Activated CD4-positive, alpha-beta T cell treated with anti-CD3 and anti-CD28 coated beads for 48 hours (primary cell): ENCODE measurements around the gene ECE1.

Experiments
- DNase-seq: peaks from one replicate; pipeline ENCODE4 v3.0.0-alpha.2; 2020

The ECE1 gene

DNA sequence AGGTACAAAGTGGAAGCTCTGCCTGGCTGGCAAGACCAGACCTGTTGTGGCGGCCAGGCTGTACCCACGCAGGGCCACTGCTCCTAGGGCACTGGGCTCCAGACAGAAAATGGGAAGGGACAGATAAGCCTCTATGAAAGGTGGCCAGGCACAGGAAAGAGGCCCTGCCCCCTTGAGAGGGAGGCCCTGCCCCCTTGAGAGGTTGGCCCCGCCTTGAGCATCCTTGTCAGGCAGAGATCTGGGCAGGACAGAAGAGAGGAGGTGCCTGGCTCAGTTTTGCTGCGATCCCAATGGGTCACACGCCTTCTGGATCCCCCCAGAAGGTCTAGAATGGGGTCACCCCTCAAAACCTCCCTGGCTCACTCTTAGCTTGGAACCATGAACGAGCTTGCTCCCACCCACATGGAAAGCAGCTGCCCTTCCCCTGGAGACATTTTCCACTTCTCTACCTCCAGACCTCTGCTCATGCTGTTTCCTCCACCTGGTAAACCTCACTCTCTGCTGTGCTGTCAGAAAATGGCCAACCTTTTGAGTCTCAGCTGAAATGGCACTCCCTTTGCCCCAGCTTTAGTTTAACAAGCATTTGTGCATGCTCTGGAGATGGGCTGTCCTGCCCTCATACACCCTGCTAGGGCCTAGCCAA lies 17.5 kb upstream of the ECE1 start:
- peak; percentile 52 for DNase-seq

DNA sequence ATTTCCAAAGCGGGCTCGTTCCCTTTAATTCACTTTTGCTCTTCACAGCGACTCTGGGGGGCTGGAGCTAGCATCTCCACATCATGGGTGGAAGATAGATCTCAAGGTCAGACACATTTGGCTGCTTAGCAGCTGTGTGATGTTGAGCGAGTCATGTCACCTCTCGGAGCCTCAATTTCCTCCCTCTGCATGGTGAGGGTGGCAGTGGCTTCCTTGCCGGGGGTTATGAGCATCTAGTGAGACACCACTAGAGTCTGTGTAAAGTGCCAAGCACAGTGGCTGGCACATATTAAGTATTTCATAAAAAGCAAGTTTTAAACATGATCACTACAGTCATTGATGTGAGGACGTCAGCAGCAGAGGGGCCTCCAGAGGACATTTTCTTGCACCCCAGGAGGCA lies 16.9 kb upstream of the ECE1 start:
- DNase-seq = no peak

DNA sequence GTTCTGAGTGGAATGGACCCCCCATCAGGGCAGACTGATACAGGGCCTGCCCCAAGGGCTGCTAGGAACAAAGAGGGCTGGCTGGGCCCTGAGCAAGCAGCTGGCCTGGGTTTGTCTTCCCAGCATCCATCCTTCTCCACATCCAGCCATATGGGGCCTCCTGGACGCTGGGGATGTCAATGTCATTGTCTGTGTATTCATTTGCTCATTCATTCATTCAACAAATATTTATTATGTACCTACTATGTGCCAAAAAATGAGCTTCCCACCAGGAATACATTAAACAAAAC lies 15.6 kb upstream of the ECE1 start:
- no peak for DNase-seq

DNA sequence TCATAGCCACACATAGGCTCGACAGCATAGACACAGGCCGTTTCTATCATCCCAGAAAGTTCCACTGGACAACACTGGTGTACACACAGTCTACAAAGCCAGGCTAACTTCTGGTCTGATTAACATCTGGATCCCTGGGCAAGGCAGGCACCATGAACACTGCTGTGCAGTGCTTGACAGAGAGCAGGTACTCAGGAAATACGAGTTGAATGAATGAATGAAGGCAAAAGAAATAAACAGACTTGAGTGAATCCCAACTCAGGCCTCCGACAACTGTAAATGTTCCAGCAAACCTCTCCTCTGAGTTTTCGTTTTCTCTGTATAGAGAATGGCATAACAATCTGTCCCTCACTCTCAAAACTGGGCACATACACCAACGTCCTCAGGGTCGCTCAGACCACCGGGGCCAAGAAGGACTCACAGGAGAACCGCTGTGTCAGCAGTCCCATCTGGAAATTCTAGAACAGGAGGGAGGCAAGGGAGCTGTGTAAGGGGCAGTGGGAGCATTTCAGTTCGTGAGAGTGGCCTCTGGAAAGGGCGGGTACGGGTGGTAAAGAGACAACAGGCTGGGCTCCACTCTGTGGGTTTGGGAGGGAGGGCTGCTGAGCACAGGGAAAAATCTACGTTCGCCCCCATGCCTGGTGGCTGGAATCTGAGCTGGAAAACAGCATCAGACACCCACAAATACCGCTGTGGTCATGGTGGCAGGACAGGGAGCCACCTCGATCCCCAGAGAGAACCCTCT lies 15.1 kb upstream of the ECE1 start:
- DNase-seq = no peak

DNA sequence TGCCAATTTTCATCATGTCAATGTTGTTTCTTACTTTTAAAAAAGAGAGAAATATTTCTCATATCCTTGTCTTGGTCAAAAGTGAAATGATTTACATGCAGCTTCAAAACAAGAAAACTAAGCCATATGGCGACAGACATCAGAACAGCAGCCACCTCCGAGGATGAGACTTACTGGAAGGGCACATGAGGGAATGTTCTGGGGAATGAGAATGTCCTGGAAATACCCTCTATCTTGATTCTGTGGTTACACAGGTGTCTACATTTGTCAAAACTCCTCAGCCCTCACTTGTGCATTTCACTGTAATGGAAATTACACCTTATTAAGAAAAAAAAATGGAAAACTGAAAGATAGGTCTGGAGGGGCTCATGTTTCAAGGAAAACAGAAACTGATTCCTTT lies 14.2 kb upstream of the ECE1 start:
- DNase-seq = no peak

DNA sequence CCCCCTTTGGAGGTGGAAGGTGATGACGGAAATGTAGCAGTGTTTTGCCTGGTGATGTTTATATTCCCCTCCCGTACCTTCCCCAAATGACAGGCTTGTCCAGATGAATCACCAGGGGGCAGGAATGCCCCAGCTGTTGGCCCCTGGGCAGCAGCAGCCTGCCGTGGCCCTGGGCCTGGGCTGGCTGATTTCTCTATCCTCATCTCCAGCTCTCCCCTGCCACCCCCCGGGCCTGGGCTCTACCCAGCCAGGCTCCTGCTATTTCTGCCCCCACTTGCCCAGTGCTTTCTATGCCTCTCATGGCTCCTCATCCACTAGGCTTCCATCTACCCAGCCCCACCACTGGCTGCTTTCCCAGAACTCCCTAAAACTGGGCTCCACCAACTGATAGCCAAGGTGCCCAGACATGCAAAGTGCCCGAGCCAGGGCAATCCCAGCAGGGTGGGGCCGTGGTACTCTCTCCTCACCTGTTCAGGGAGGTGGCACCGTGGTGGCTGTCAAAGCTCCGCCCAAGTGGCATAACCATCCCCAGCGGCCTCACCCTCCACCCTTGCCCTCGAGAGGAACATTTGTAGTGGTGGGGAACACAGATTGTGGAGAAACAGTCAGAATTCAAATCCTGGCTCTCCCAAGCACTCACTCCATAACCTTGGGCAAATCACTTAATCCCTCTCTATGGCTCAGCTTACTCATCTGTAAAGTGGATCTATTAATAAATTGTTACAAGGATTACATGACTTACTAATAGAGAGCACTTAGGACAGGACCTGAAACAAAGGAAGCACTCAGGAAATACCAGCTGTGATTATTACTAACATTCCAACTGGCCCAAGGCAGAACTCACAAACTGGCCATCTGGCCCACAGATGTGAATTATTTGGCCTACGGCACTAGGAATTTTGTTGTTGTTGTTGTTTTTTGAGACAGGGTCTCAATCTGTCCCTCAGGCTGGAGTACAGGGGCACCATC lies 12.8 kb upstream of the ECE1 start:
- DNase-seq = no peak

DNA sequence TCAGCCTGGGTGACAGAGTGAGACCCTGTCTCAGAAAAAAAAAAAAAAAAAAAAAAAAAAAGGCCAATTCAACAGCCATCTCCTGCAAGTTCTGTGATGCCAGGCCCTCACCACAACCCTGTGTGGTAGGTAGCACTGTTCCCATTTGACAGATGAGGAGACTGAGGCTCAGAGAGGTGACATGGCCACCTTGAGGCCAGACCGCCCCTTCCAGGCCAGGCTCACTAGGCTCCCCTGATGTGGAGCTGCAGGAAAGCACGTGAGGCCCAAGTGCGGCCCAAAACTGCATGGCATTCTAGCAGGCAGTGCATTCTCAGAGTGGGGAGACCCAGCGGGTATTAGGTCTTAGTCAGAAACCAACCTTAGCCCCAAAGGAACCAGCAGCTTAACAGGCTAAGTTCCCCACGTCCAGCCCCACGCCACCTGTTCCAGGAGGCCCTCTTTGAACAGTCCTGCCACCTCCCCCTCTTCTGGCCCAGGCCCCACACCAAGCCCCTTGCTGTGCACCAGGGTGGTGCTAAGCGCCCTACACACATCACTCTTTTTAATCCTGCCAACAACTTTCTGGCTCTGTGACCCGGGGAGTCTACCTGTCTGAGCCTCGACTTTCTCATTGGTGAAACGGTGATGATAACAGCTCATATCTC lies 11.7 kb upstream of the ECE1 start:
- DNase-seq = no peak

DNA sequence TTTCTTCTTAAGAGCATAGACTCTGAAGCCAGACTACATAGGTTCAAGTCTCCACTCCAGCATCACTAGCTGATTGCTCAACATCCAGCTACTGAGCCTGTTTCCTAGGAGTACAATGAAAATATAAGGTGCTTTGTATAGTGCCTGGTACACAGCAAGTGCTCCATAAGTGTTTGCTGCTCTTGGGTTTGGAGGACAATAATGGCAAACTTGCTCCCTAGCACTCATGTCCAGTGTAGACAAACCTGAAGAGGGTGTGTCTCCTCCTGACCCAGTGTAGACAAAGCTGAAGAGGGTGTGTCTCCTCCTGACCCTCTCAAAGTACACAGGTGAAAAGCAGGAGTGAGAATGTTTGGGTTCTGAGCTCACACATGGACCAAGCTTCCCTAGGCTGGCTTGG lies 10.5 kb upstream of the ECE1 start:
- DNase-seq = no peak

DNA sequence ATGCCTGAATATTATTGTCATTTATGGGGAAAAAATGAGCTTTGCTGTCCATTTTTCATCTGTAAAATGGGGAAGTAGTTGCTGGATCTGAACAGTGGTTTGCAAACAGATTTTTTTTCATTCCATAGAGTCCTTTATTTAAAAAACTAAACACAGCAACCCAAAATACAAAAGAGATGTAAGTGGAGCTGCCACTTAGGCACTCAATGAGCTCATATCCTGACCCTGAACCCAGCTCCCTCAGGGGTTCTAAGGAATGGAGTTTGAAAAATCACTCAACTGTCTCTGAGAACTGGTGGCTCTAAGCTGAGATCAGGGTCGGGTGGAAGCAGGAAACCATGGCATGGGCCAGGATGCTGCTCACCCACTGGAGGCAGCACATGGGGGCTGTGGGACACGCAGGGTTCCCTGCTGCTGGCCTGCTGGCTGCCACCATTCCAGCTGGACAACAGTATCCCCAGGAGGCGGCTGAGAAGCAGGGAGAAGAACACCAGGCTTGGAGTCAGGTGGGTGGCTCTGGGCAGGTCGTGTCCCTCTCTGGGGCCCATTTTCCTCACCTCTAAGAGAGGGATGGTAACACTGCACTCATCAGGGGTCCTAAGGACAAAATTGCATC lies 9.6 kb upstream of the ECE1 start:
- DNase-seq = no peak

DNA sequence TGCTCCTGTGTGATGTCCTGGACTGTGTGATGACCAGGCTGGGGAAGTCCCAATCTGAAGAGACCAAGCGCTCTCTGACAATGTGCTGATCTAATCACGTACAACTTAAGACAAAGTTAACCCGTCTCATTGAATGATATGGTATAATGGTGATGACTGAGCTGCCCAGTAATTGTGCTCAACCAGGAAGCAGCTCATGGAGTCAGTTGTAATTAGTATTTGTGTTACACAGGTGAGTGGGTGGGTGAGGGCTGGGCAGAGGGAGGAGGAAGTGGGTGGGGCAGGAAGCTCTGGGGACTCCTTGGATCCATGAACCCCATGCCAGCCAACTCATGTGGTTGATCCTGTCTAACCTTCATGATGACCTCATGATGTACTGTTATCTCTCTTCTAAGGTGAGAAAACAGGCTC lies 8.7 kb upstream of the ECE1 start:
- peak; percentile 42 for DNase-seq

DNA sequence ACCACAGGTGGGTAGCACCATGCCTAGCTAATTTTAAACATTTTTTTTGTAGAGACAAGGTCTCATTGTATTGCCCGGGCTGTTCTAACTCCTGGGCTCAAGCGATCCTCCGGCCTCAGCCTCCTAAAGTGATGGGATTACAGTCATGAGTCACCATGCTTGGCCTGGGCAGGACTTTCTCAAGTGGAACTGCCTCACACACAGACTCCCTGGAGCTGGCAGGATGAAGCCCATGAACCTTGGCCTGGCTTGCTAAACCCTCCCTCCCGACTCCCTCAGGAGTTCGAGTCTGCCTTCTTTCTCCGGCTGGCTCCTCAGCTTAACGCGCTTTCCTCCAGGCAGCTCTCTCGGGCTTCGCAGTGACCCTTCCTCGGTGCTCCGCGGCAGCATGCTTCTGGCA lies 7.7 kb upstream of the ECE1 start:
- DNase-seq = no peak

DNA sequence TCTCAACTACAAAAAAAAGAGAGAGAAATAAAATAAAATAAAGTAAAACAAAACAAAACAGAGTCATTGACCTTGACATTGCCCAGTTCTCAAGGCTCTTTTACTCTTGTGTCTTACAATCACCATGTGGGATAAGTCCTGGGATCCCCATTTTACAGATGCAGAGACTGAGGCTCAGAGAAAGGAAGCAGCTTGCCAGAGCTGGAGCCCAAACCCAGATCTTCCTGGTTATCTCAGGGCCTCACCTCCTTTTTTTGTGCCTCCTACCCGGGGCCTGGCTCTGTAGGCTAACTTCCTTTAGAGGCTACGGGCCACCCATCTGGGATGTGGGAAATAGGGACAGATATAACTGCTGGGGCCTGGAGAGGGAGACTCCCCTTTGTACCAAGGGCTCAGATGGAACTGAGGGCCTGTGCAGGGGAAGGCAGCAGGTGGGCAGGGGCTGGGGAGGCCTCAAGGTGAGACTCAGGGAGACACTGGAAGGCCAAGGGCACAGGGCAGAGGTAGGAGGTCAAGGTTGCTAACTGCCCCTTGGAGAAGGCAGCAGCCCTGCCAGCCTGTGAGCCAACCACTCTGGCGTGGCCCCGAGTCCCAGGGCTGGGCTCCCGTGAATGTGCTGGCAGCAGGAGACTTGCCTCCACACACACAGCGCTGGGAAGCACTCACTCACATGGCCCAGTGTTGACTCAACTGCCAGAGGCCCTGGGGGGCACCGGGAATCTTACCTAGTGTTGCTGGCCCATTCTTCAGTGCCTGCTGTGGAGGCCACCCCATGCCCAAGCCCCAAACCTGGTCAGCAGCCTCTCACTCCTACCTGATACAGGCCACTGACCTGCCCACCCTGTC lies 6.5 kb upstream of the ECE1 start:
- DNase-seq = no peak

DNA sequence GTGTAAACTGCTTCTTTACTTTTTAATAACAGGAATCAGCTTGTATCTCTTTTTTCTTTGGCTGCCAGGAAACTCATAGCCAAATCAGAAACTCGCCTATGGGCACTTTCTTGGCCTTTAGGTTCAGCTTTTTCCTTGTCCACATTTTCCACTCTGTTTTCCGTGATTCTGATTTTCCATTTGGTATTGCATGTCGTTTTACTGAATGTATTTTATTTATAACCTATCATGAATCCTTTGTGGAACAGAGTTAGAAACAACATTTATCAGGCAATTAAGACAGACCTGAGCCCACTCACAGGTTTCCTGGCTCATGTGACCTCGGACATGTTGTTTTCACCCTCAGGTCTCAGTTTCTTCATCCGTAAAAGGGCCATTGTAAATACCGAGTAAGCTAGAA lies 5.3 kb upstream of the ECE1 start:
- DNase-seq = no peak

DNA sequence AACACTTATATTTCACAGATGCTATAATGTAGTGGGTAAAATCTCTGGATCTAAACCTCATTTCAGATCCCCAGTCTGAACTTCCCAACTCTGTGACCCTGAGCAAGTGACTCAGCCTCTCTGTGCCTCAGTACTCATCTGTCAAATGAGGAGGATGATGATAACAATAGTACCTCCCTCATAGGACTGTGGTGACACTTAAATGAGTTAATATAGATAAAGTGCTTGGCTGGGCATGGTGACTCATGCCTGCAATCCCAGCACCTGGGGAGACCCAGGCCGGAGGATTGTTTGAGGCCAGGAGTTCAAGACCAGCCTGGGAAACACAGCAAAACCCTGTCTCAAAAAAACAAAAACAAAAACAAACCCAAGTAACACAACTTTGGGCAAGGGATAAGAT lies 4.7 kb upstream of the ECE1 start:
- DNase-seq = peak; percentile 71

DNA sequence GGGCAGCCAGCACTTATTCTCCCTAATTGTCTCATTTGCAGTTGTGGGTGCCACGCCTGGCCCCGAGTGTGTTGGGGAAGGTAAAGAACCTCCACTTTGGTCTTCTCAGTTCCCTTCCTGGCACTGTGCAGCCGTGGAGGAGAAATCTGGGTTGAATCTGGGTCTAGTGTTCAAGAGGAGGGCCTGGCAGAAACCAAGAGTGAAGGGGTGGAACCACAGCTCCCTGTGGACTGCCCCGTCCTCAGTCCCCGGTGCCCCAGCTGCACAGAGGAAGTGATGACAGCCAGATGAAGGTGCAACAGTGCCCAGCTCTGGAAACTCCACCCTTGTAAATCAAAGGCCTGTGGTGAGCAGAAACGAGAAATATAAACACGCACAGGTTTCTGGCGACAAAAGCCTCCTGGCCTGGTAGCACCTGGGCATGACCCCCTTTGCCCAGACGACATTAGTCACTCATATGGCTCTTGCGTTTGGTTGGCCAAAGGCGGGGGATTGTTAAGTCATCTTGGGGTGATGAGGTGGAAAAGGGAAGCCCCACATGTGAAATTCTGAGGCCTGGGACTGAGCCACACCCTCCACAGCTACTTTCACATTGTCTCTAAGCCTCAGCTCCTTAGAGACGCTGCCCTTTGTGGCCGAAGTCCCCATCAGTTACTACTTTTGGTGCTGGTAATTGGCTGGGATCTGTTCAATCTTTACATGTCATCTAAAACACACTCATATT lies 4.2 kb upstream of the ECE1 start:
- DNase-seq = peak; percentile 92

DNA sequence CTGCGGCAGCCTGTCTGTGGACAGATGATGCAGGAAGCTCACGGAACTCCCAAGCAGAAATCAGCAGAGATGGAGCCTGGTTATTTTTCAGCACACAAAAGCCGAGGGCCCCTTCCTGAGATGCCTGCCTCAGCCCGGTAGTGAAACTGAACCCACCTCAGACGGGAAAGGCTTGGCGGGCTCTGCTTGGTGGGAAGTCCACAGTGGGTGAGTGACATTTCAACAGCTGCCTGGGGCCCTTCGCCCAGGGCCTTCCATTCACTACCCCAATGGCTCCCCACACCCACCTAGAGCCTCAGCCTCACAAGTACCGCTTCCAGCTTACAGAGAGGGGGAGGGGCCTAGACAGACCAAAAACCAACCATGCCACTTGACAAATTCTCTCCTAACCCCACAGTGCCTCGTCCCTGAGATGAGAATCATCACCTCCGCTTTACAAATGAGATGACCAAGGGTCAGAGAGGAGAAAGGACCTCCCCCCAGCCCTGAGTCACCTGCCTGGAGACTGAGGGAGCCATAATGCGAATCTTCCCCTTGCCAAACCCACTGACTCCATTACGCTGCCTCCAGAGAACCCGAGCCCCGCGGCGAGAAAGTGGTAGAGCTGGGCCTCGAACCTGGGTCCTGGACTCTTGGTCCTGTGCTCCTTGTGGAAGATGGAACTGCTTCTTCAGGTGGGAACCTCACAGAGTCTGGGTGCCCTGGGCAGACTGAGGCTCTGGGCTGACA lies 3.4 kb upstream of the ECE1 start:
- DNase-seq = peak; percentile 91

DNA sequence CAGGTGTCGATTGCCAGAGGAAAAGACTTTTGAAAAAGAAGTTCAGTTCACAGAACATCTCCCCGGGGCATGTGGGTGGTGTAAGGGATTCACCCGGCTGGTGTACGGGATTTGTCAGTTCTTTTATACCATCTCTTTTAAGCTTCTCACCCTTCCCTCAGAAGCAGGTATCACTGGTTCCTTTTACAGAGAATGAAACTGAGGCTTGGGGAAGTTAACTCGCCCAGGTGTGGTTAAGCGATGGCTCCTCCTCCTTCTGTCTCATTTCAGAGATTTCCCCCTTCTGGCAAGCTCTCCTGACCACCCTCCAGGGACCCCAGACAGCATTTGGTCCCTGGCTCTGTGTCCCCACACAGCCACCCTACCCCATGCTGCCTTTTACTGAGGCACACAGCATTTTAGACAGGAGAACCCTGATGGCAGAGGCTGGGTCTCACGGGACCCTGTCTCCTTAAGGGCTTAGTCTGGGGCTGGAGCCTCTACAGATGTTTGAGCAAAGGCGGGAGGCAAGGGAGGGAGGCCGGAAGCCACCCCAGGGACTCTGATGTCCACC lies 2.8 kb upstream of the ECE1 start:
- peak; percentile 75 for DNase-seq

DNA sequence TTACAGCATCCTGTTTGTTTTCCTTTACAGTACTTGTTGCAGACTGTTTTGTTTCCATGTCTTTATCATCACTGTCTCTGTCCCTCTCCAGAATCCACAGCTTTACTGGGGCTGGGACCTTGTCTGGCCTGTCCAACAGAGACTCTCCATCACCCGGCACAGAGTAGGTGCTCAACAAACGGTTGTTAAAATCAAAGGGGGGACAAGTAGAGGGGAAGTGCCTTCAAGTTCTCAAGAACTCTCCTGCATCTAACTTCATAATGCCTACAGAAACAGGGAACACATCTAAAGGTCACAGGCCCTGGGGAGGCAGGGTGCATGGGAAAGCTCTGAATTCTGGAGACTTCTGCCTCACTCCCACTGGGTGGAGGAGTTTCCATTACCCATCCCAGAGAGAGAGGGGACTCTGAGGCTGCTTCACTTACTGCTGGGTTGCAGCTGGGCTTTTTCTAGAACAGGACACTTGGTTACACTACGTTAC lies 2.3 kb upstream of the ECE1 start:
- DNase-seq = no peak

DNA sequence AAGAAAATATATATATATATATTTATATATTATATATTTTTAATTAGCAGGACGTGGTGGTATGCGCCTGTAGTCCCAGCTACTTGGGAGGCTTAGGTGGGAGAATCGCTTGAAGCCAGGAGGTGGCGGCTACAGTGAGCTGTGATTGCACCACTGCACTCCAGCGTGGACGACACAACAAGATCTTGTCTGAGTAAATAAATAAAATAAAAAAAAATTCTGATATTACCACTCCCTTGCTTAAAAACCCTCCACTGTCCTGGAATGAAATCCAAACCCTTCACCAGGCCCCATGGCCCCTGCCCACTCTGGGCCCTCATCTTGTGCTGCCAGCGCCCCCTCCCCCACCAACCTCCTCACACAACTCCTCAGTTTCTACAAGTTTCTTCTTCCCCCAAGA lies 1.7 kb upstream of the ECE1 start:
- DNase-seq = no peak

DNA sequence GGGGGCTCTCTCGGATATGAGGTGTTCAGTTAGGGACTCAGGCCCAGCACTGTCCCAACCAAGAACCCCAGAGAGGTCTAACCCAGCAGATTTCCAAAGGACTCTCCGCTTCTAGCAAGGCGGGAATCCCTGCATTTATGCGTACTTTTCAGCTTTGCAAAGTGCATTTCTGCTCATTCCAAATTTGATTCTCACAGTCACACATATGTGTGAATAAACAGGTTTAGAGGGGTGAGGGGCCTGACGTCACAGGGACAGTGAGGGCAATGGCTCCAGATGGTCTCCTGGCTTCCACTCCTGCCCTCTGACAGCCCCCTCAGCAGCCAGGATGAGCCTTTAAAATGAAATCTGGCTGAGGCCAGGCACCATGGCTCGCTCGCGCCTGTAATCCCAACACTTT lies 921 bp upstream of the ECE1 start:
- no peak for DNase-seq
